Activated CD4-positive, alpha-beta T cell treated with anti-CD3 and anti-CD28 coated beads, Interleukin-2, amount 50 U/mL, for 16 hours (primary cell): ENCODE results near the gene COX4I2.
A peak's percentile ranks its signal among the peaks of the same experiment; 100 is the strongest.
"Not testable (repeated sequence)": the region's sequence is repeated elsewhere in the genome, so short reads cannot be mapped to it uniquely, and the experiment has no call there.

Source experiments
- DNase-seq: peaks from one replicate; pipeline ENCODE4 v3.0.0-alpha.2; 2020

The COX4I2 gene

GRCh38 chr20:31661625-31662371, 24.1 kb downstream of the COX4I2 start:
- peak; percentile 79 for DNase-seq

DNA sequence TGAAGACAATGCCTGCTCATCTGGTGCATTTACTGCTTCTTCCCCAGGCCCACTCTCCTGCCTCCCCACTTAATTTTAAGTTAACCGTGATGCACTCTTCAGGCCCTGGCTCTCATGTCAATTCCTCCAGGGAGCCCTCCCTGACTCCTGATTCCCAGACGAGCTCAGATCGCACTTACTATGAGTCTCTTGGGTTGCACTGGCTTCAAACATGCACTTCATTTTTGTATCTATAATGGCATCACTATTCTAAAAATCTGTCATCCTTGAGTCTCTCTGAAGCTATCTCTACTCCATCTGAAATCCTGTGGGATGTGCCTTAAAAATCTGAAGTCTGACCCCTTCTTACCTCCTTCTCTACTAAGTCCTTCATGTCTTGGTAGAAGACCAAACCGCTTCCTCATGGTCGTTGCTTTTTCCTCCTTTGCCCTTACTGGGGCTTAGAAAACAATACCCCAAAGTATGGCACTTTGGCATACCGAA, 24.7 kb downstream of the COX4I2 start:
- DNase-seq: no peak

DNA sequence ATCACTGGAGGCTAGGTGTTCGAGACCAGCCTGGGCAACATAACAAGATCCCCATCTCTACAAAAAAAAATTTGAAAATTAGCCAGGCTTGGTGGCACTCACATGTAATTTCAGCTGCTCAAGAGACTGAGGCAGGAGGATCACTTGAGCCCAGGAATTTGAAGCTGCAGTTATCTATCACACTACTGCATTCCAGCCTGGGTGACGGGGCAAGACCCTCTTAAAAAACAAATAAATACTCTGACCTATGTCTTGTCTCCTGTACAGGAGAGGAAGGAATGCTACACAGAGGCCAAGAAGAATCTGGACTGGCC, 25.8 kb downstream of the COX4I2 start:
- DNase-seq: no peak

- no peak for DNase-seq
Measured at GRCh38 chr20:31663838-31664695, 26.4 kb downstream of the COX4I2 start.

DNA sequence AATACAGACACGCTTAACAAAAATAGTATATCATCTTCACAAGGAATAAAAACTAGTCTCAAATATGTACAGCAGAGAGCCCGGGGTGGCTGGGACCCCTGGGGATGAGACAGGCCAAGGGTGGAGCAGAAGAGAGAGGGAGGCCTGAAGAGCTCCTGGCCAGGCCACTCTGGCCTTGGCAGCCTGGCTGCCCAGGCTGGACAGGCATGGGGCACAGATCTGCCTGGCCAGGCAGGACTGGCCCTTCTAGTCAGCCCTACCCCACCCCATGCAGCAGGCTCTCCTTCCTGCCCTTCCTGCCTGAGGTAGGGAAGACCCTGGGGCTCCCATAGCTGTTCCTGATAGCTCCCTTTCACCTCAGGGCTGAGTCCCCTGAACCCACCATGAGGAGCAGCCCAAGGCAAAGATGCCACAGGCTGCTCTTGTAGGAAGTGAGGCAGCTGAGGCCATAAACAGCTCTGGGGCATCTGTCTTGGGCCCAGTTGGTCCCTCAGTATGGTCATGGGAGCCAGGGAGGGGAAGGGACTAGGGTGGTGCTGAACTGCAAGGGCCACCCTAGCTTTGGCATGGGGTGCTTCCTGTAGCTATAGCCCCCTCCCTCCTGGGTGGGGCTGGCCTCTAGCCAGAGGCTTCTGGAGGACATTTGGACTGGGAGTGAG, 27.1 kb downstream of the COX4I2 start:
- no peak for DNase-seq

GRCh38 chr20:31665753-31666152, 28.0 kb downstream of the COX4I2 start:
- no peak for DNase-seq

- peak; percentile 49 for DNase-seq
Measured at GRCh38 chr20:31666258-31667042, 28.7 kb downstream of the COX4I2 start.

DNA sequence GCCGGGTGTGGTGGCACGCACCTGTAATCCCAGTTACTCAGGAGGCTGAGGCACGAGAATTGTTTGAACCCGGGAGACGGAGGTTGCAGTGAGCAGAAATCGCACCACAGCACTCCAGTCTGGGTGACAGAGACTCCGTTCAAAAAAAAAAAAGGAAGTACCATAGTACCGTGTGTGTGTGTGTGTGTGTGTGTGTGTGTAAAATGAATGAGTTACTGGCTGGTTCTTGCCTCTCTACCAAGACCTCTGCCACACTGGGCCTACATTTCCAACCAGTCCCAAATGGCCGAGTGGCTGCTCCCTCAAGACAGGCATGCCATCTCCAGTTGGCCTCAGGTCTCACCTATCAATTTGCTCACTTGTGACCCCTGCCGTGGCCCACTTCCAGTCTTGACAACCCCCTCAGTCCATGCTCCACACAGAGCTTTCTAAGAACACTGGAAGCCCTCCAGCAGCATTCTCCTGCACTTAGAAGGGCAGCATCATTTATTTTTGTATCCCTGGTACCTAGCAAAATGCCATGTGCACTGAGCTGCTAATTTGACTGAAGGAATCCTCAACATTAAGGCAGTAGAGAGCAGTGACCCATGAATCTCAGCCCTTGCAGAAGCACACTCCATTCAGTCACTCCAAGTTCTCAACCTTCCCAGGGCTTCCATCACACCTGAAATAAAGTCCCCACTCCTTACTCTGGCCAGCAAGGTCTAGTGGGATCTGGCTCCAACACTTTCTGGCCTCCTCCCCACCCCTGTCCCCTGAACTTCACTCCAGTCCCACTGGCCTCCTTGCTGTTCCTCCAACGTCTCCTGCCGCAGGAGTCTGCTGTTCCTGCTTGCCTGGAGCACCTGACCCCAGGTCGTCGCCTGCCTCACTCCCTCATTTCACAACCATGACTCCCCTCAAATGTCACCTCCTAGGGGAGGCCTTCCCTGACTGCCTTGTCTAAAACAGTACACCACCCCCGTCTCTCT, 29.9 kb downstream of the COX4I2 start:
- no peak for DNase-seq

DNA sequence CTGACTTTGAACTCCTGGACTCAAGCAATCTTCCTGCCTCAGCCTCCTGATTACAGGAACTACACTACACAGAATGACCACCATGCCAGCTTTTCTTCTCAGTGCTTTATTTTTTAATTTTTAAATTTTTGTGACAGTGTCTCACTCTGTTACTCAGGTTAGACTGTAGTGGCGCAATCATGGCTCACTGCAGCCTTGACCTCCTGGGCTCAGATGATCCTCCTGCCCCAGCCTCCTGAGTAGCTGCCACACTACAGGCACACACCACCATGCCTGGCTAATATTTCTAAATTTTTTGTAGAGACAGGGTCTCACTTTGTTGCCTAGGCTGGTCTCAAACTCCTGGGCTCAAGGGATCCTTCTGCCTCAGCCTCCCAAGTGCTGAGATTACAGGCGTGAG, 31.2 kb downstream of the COX4I2 start:
- not testable (repeated sequence) for DNase-seq

GRCh38 chr20:31669876-31670275, 32.2 kb downstream of the COX4I2 start:
- DNase-seq: no peak

- DNase-seq: no peak
Measured at GRCh38 chr20:31670371-31671228, 32.9 kb downstream of the COX4I2 start.

DNA sequence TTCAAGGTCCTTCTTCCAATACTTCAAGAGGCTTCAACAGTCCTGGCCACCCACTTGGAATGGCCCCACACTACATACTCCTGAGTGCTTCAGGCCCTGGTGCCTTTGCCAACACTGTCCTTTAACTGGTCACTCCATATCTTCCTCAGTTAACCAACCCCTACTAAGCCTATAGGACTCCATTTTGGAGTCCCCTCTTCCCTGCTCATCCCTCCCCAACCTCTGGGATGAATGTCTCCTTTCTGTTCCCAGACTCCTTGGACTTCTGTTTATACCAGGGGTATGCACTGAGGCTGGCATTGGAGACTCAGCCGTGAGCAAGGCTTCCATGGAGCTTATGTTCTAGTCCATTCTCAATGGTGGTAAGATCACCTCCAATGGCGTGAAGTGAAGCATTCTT, 33.6 kb downstream of the COX4I2 start:
- no peak for DNase-seq

DNA sequence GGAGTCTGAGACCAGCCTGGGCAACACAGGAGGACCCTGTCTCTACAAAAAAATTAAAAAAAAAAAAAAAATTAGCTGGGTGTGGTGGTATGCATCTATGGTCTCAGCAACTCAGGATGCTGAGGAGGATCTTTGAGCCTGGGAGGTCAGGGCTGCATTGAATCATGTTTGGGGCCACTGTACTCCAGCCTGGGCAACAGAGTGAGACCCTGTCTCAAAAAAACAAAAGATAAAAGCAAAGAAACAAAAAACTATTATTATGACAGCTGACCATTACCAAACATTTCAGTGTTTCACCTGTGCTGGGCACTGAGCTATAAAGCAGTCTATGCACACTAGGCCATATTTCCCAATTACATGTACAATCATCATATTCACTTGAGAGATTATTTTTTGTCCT, 35.7 kb downstream of the COX4I2 start:
- no peak for DNase-seq

- DNase-seq: no peak
Measured at GRCh38 chr20:31673943-31674463, 36.3 kb downstream of the COX4I2 start.

GRCh38 chr20:31674895-31675827, 37.4 kb downstream of the COX4I2 start:
- peak; percentile 92 for DNase-seq

DNA sequence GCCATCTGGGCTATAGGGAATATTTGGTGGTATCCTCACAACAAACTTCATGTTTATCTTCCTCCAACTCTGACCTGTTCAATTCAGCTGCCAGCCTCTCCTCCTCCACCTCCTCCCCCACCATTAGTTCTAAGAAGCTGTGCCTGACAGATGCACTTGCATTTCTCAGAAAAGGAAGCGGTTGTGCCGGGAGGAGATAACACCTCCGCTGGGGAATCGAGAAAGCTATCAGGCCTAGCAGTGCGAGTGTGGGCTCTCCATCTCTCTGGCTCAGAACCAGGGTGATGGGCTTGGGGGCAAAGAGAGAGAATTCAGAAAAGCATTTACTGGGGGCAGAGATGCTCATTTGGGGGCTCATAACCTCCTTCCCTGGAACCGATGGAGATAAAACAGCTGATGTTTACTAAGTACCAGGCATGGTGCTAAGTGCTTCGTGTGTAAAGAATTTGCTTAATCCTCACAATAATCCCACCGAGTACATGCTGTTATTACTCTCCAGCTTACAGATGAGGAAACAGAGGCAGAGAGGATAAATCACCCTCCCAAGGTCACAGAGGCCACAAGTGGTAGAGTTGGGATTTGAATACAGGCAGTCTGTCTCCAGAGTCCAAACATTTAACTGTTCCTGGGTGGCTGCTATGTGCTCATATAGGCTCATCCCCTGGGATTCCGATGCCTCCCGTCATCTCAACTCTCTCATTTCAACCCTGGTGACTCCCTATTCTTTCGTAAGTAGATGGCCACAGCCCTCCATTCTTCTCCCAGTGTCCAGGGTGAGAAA, 38.3 kb downstream of the COX4I2 start:
- peak; percentile 93 for DNase-seq

GRCh38 chr20:31676609-31676989, 38.9 kb downstream of the COX4I2 start:
- DNase-seq: no peak

GRCh38 chr20:31677553-31678260, 40.0 kb downstream of the COX4I2 start:
- DNase-seq: no peak
